ENCODE measurements around the gene RHOBTB3.
"Not testable (repeated sequence)": the region's sequence is repeated elsewhere in the genome, so short reads cannot be mapped to it uniquely, and the experiment has no call there.

RHOBTB3 gene

GRCh38 chr5:95801961-95802360 lies 70.8 kb downstream of the RHOBTB3 start:
- no peak for FAIRE-seq

- no peak for FAIRE-seq
These were observed 72.4 kb downstream of the RHOBTB3 start for GRCh38 chr5:95803271-95804148.

GRCh38 chr5:95804736-95805539 lies 73.8 kb downstream of the RHOBTB3 start:
- no peak for FAIRE-seq

GRCh38 chr5:95806687-95807086 lies 75.6 kb downstream of the RHOBTB3 start:
- FAIRE-seq: no peak

- no peak for FAIRE-seq
These were observed 77.0 kb downstream of the RHOBTB3 start for GRCh38 chr5:95808013-95808685.

GRCh38 chr5:95808686-95809413 lies 77.7 kb downstream of the RHOBTB3 start:
- no peak for FAIRE-seq

GRCh38 chr5:95809414-95809960 lies 78.4 kb downstream of the RHOBTB3 start:
- FAIRE-seq: no peak

- no peak for FAIRE-seq
These were observed 79.4 kb downstream of the RHOBTB3 start for GRCh38 chr5:95810305-95811125.

- not testable (repeated sequence) for FAIRE-seq
These were observed 79.9 kb downstream of the RHOBTB3 start for GRCh38 chr5:95811126-95811423.

- FAIRE-seq: not testable (repeated sequence)
These were observed 80.4 kb downstream of the RHOBTB3 start for GRCh38 chr5:95811461-95812073.

- no peak for FAIRE-seq
These were observed 80.9 kb downstream of the RHOBTB3 start for GRCh38 chr5:95812074-95812471.

- not testable (repeated sequence) for FAIRE-seq
These were observed 81.9 kb downstream of the RHOBTB3 start for GRCh38 chr5:95813035-95813434.

- FAIRE-seq: no peak
These were observed 84.1 kb downstream of the RHOBTB3 start for GRCh38 chr5:95815155-95815729.

- no peak for FAIRE-seq
These were observed 85.2 kb downstream of the RHOBTB3 start for GRCh38 chr5:95816341-95816740.

- FAIRE-seq: no peak
These were observed 85.6 kb downstream of the RHOBTB3 start for GRCh38 chr5:95816776-95817175.

- FAIRE-seq: no peak
These were observed 86.3 kb downstream of the RHOBTB3 start for GRCh38 chr5:95817430-95817829.

- no peak for FAIRE-seq
These were observed 87.3 kb downstream of the RHOBTB3 start for GRCh38 chr5:95818181-95819147.

GRCh38 chr5:95821110-95822021 lies 90.2 kb downstream of the RHOBTB3 start:
- no peak for FAIRE-seq
